HFF-Myc (cell line): Measurements from ENCODE around the gene PDE3B.
"Not testable (repeated sequence)": the region's sequence is repeated elsewhere in the genome, so short reads cannot be mapped to it uniquely, and the experiment has no call there.

Source experiments
- DNase-seq: peaks from one replicate; pipeline ENCODE4 v3.0.0-alpha.2; 2011; ENCODE audit warnings: low read depth; ENCODE audit errors: extremely low read depth
- H3K4me3 ChIP-seq: replicated peaks from 2 replicates; pipeline ENCODE4 v1.5.1; 2011; ENCODE audit warnings: low read depth, mild to moderate bottlenecking, control low read depth, low read length
- CTCF ChIP-seq: IDR thresholded peaks from 2 replicates; pipeline ENCODE4 v1.5.1; 2012; ENCODE audit warnings: mild to moderate bottlenecking, low read depth, low read length, control low read depth; ENCODE audit errors: missing control alignments

The PDE3B gene

DNA sequence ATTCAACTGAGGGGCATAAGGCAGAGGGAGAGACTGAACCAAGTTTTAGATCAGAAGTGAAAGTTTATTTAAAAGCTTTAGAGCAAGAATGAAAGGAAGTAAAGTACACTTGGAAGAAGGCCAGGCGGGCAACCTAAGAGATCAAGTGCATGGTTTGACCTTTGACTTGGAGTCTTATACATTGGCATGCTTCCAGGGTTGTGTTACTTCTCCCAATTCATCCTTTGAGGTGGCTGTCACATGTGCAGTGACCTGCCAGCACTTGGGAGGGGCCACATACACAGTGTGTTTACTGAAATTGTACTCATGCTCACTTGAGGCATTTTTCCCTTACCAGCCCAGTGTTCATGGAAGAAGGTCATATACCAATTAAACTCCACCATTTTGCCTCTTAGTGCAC, 218.1 kb downstream of the PDE3B start:
- TF ChIP-seq CTCF, result no peak
- H3K4me3 ChIP-seq, result no peak overlapping the region
- DNase-seq, result no peak

DNA sequence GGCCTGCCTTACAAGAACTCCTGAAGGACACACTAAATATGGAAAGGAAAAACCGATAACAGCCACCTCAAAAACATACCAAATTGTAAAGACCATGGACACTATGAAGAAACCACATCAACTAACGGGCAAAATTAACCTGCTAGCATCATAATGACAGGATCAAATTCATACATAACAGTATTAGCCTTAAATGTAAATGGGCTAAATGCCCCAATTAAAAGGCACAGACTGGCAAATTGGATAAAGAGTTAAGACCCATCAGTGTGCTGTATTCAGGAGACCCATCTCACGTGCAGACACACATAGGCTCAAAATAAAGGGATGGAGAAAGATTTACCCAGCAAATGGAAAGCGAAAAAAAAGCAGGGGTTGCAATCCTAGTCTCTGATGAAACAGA, 220.2 kb downstream of the PDE3B start:
- not testable (repeated sequence) for DNase-seq, H3K4me3 ChIP-seq

DNA sequence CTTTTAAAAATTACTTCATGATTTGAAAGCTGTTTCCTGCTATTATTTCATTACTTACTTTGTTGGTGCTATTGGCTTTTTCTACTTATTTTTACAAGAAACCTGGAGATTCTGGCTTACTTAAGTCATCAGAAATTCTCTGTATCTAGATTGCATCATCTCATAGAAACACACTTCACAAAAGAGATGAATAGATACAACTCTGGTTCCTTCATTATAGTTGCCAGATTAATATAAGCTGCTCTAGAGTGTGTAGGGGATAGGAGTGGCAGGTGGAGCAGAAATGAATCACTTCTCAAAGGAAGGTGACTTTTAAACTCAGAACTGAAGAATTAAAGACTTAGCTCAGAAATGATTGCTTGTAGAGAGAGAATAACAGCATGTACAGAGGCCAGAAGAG, 228.4 kb downstream of the PDE3B start:
- no peak overlapping the region for H3K4me3 ChIP-seq
- DNase-seq, result no peak
- TF ChIP-seq CTCF, result no peak

DNA sequence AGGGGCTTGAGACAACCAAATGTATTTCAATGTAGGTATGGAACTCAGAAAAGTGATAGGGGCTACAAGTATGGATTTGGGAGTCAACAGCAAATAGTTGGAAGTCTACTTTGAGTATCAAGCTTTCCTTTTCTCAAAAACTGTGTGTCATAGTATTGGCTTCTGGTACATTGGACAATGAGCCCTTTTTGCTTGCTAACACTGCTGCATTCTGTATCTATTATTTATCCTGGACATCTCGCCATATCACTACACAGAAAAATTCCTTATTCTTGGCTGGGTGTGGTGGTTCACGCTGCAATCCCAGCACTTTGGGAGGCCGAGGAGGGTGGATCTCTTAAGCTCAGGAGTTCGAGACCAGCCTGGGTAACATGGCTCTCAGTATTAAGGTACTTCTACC, 230.0 kb downstream of the PDE3B start:
- H3K4me3 ChIP-seq, result no peak overlapping the region
- TF ChIP-seq CTCF, result no peak
- no peak for DNase-seq

- no peak for TF ChIP-seq CTCF
- H3K4me3 ChIP-seq, result no peak overlapping the region
- DNase-seq, result no peak
Measured at GRCh38 chr11:14875163-14875562, 231.6 kb downstream of the PDE3B start.

DNA sequence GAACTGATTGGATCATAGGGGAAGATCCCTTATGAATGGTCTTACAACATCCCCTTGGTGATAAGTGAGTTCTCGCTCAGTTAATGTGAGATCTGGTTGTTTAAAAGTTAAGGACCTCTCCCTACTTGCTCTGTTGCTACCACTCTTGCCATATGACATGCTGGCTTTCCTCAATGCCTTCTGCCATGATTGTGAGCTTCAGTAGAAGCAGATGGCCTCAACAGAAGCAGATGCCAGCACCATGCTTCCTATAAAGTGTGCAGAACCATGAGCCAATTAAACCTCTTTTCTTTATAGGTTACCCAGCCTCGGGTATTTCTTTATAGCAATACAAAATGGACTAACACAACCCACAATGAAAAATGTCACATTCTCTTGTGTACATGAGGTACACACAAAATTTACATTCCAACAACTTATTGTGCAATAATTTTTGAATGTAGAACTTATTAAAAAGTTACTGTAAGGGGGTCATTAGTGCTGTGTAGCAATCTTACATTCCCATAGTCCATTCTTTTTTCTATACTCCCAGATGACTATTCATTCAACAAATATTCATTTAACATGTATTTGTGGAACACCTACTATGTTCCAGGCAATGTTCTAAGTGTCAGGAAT, 238.1 kb downstream of the PDE3B start:
- TF ChIP-seq CTCF, result no peak
- no peak overlapping the region for H3K4me3 ChIP-seq
- DNase-seq, result no peak

GRCh38 chr11:14882196-14882595, 238.6 kb downstream of the PDE3B start:
- no peak for DNase-seq
- no peak overlapping the region for H3K4me3 ChIP-seq
- TF ChIP-seq CTCF, result no peak

DNA sequence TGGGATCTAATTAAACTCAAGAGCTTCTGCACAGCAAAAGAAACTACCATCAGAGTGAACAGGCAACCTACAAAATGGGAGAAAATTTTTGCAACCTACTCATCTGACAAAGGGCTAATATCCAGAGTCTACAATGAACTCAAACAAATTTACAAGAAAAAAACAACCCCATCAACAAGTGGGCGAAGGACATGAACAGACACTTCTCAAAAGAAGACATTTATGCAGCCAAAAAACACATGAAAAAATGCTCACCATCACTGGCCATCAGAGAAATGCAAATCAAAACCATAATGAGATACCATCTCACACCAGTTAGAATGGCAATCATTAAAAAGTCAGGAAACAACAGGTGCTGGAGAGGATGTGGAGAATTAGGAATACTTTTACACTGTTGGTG, 240.1 kb downstream of the PDE3B start:
- not testable (repeated sequence) for DNase-seq, H3K4me3 ChIP-seq
